Activated T-cell treated with anti-CD3 and anti-CD28 coated beads, Interleukin-2, amount 50 U/mL, for 72 hours (primary cell): Measurements from ENCODE around the gene KRTAP7-1. TPM values are rescaled to one million over a fixed set of nuclear protein-coding genes. Genes with fewer than 3 reads are reported as not detected.

ENCODE experiments used
- total RNA-seq, 2 donors: library from RNA; stranded (reverse); gene quantifications; one replicate each; pipeline ENCODE4 v1.2.3, GENCODE V29; 2022

Gene KRTAP7-1
- total RNA-seq, 2 donors from 2014 or later, result not detected

Other genes starting within 250 kb of the KRTAP7-1 start
- gene KRTAP22-2, start 239.4 kb downstream of the KRTAP7-1 start, total RNA-seq, result not detected
- not detected for gene KRTAP6-3, start 237.3 kb downstream of the KRTAP7-1 start, total RNA-seq
- gene KRTAP6-2, start 230.9 kb downstream of the KRTAP7-1 start, total RNA-seq, result not detected
- gene KRTAP22-1, start 228.7 kb downstream of the KRTAP7-1 start, total RNA-seq, result not detected
- gene KRTAP6-1, start 215.8 kb downstream of the KRTAP7-1 start, total RNA-seq, result not detected
- gene KRTAP20-1, start 213.3 kb downstream of the KRTAP7-1 start, total RNA-seq, result not detected
- gene KRTAP20-4, start 209.1 kb downstream of the KRTAP7-1 start, total RNA-seq, result not detected
- not detected for gene KRTAP20-2, start 194.6 kb downstream of the KRTAP7-1 start, total RNA-seq
- gene KRTAP20-3, start 186.9 kb downstream of the KRTAP7-1 start, total RNA-seq, result not detected
- gene KRTAP21-3, start 111.0 kb downstream of the KRTAP7-1 start, total RNA-seq, result not detected
- not detected for gene KRTAP21-2, start 82.5 kb downstream of the KRTAP7-1 start, total RNA-seq
- gene KRTAP21-1, start 74.3 kb downstream of the KRTAP7-1 start, total RNA-seq, result not detected
- gene KRTAP8-1, start 16.5 kb downstream of the KRTAP7-1 start, total RNA-seq, result not detected
- gene KRTAP11-1, start 51.8 kb upstream of the KRTAP7-1 start, total RNA-seq, result not detected
- gene KRTAP19-8, start 208.7 kb upstream of the KRTAP7-1 start, total RNA-seq, result not detected